WTC11 (cell line): ENCODE results near the gene PRKCZ. TPM values are rescaled to one million over a fixed set of nuclear protein-coding genes. Genes with fewer than 3 reads are reported as not detected.
A peak's percentile ranks its signal among the peaks of the same experiment; 100 is the strongest.

ENCODE experiments used
- ATAC-seq: fragments of 200-7000 bp; cut with Tn5 transposase; 2 replicates; pipeline ENCODE4 v1.10.0; 2021; ENCODE audit warnings: mild to moderate bottlenecking, moderate library complexity
- CTCF ChIA-PET: fragments of 300-600 bp; sonication (Branson Sonifier 250); formaldehyde crosslinking; loops from one replicate; lab custom pipeline; 2021; ENCODE audit warnings: antibody characterized with exemption; lab: Charles Lee
- POLR2A ChIA-PET: fragments of 350-600 bp; sonication (Branson Sonifier 250); formaldehyde crosslinking; loops from one replicate; lab custom pipeline; 2021; ENCODE audit warnings: antibody characterized with exemption; lab: Charles Lee
- DNase-seq: peaks from one replicate; pipeline ENCODE4 v3.0.0; 2021; ENCODE audit warnings: low spot score
- H3K27ac Mint-ChIP-seq: 2 replicates; pipeline ENCODE4 v1.8.0; 2021; ENCODE audit warnings: mixed read lengths
- H3K27me3 Mint-ChIP-seq: 2 replicates; pipeline ENCODE4 v1.8.0; 2021; ENCODE audit warnings: low read depth, mild to moderate bottlenecking, moderate library complexity, mixed read lengths
- H3K36me3 Mint-ChIP-seq: 2 replicates; pipeline ENCODE4 v1.8.0; 2021; ENCODE audit warnings: mixed read lengths
- H3K4me1 Mint-ChIP-seq: 2 replicates; pipeline ENCODE4 v1.8.0; 2022; ENCODE audit warnings: mixed read lengths
- H3K4me3 Mint-ChIP-seq: 2 replicates; pipeline ENCODE4 v1.8.0; 2021; ENCODE audit warnings: mild to moderate bottlenecking, moderate library complexity, mixed read lengths
- H3K9me3 Mint-ChIP-seq: 2 replicates; pipeline ENCODE4 v1.8.0; 2021; ENCODE audit warnings: mixed read lengths
- ATF2 ChIP-seq: sonication (generic); formaldehyde crosslinking; IDR thresholded peaks from 2 replicates; pipeline ENCODE4 v1.8.1; 2022; ENCODE audit warnings: low read depth, missing genetic modification reagents, borderline replicate concordance
- ATF3 ChIP-seq: sonication (generic); formaldehyde crosslinking; conservative IDR thresholded peaks from 2 replicates; pipeline ENCODE4 v1.8.1; 2022; ENCODE audit warnings: mild to moderate bottlenecking, missing genetic modification reagents
- E2F1 ChIP-seq: sonication (generic); formaldehyde crosslinking; IDR thresholded peaks from 2 replicates; pipeline ENCODE4 v1.8.0; 2022; ENCODE audit warnings: mild to moderate bottlenecking, missing genetic modification reagents
- E2F4 ChIP-seq: sonication (generic); formaldehyde crosslinking; IDR thresholded peaks from 2 replicates; pipeline ENCODE4 v1.8.1; 2022; ENCODE audit warnings: low read depth, mild to moderate bottlenecking, moderate library complexity, missing genetic modification reagents, borderline replicate concordance
- ELF4 ChIP-seq: sonication (generic); formaldehyde crosslinking; IDR thresholded peaks from 2 replicates; pipeline ENCODE4 v1.8.1; 2022; ENCODE audit warnings: low read depth, mild to moderate bottlenecking, moderate library complexity, missing genetic modification reagents
- EMX1 ChIP-seq: fragments of 250-450 bp; sonication (Bioruptor Pico); IDR thresholded peaks from 2 replicates; pipeline ENCODE4 v1.8.0; 2021; ENCODE audit warnings: mild to moderate bottlenecking
- ETV6 ChIP-seq: sonication (generic); formaldehyde crosslinking; IDR thresholded peaks from 2 replicates; pipeline ENCODE4 v1.8.1; 2022; ENCODE audit warnings: mild to moderate bottlenecking, missing genetic modification reagents
- GABPB1 ChIP-seq: sonication (generic); formaldehyde crosslinking; IDR thresholded peaks from 2 replicates; pipeline ENCODE4 v1.8.1; 2023; ENCODE audit warnings: mild to moderate bottlenecking, missing genetic modification reagents
- GRHL2 ChIP-seq: fragments of 250-450 bp; sonication (Bioruptor Pico); IDR thresholded peaks from 2 replicates; pipeline ENCODE4 v1.8.0; 2022; ENCODE audit warnings: mild to moderate bottlenecking, moderate library complexity; ENCODE audit not compliant: insufficient replicate concordance, severe bottlenecking
- IRF1 ChIP-seq: sonication (generic); formaldehyde crosslinking; IDR thresholded peaks from 2 replicates; pipeline ENCODE4 v1.8.0; 2023; ENCODE audit warnings: missing genetic modification reagents
- JUN ChIP-seq: sonication (generic); formaldehyde crosslinking; IDR thresholded peaks from 2 replicates; pipeline ENCODE4 v1.8.0; 2023; ENCODE audit warnings: mild to moderate bottlenecking, missing genetic modification reagents
- MLX ChIP-seq: sonication (generic); formaldehyde crosslinking; IDR thresholded peaks from 2 replicates; pipeline ENCODE4 v1.8.1; 2023; ENCODE audit warnings: mild to moderate bottlenecking, missing genetic modification reagents, moderate library complexity
- PRRX2 ChIP-seq: fragments of 250-450 bp; sonication (Bioruptor Pico); IDR thresholded peaks from 2 replicates; pipeline ENCODE4 v1.8.0; 2021; ENCODE audit warnings: mild to moderate bottlenecking
- RELA ChIP-seq: sonication (generic); formaldehyde crosslinking; IDR thresholded peaks from 2 replicates; pipeline ENCODE4 v1.8.1; 2022; ENCODE audit warnings: missing genetic modification reagents, mild to moderate bottlenecking, borderline replicate concordance
- SMAD3 ChIP-seq: sonication (generic); formaldehyde crosslinking; IDR thresholded peaks from 2 replicates; pipeline ENCODE4 v1.8.0; 2022; ENCODE audit warnings: missing genetic modification reagents, mild to moderate bottlenecking, borderline replicate concordance
- SOX15 ChIP-seq: fragments of 250-450 bp; sonication (Bioruptor Pico); IDR thresholded peaks from 2 replicates; pipeline ENCODE4 v1.9.0; 2021; ENCODE audit warnings: mild to moderate bottlenecking
- TEAD4 ChIP-seq: sonication (generic); formaldehyde crosslinking; IDR thresholded peaks from 2 replicates; pipeline ENCODE4 v1.8.0; 2022; ENCODE audit warnings: mild to moderate bottlenecking, missing genetic modification reagents
- ZNF396 ChIP-seq: fragments of 250-450 bp; sonication (Bioruptor Pico); IDR thresholded peaks from 2 replicates; pipeline ENCODE4 v1.8.0; 2021; ENCODE audit warnings: mild to moderate bottlenecking, moderate library complexity, borderline replicate concordance
- ZNF416 ChIP-seq: fragments of 250-450 bp; sonication (Bioruptor Pico); IDR thresholded peaks from 2 replicates; pipeline ENCODE4 v1.9.0; 2021; ENCODE audit warnings: mild to moderate bottlenecking, inconsistent platforms
- ZNF532 ChIP-seq: fragments of 250-450 bp; sonication (Bioruptor Pico); IDR thresholded peaks from 2 replicates; pipeline ENCODE4 v1.9.0; 2021; ENCODE audit warnings: mild to moderate bottlenecking, borderline replicate concordance
- total RNA-seq: library from RNA; stranded (reverse); gene quantifications from 3 replicates; pipeline ENCODE4 v1.2.3, GENCODE V29; 2021

PRKCZ gene
- total RNA-seq, 1 experiment from 2014 or later: 52.5 TPM

GRCh38 chr1:2128189-2128901 is 78.1 kb downstream of the PRKCZ start:
- ATAC-seq: no peak
- ChIA-PET POLR2A (no interaction called here), CTCF (interaction anchor here (0.9 to 1.5 kb wide), 3 partner anchors 12 to 168 kb away, joined by 3 to 4 read pairs (median 3); no protein-coding TSS in a partner anchor)
- Mint-ChIP-seq H3K27ac (no peak overlapping the region), H3K9me3 (peaks cover 4% of the 10 kb centered on the region), H3K27me3 (no peaks in the 10 kb centered on the region), H3K4me3 (no peak overlapping the region), H3K36me3 (0 out of 2 replicates have a peak, but pooled peaks cover 3% of the 10 kb centered on the region), H3K4me1 (peaks cover 23% of the 10 kb centered on the region)
- TF ChIP-seq EMX1 (CRISPR knock-in tag) (no peak), ZNF396 (CRISPR knock-in tag) (no peak), SMAD3 (CRISPR knock-in tag) (no peak), GABPB1 (CRISPR knock-in tag) (no peak), ETV6 (CRISPR knock-in tag) (no peak), ATF3 (CRISPR knock-in tag) (no peak), SOX15 (CRISPR knock-in tag) (no peak)
- DNase-seq: no peak

- POLR2A ChIA-PET: no interaction called here
- H3K36me3 Mint-ChIP-seq: no peaks in the 10 kb centered on the region
- no peak overlapping the region for H3K4me3 Mint-ChIP-seq
- ATAC-seq (no peak), DNase-seq (no peak)
- H3K27ac Mint-ChIP-seq: peak overlapping the region; percentile 89
- CTCF ChIA-PET: interaction anchor here (0.9 to 3.6 kb wide), 3 partner anchors 11 to 85 kb away, joined by 3 to 27 read pairs (median 4); no protein-coding TSS in a partner anchor
- TF ChIP-seq TEAD4 (CRISPR knock-in tag) (no peak), RELA (CRISPR knock-in tag) (no peak), ATF2 (CRISPR knock-in tag) (no peak), ELF4 (no peak), E2F1 (CRISPR knock-in tag) (no peak)
- H3K27me3 Mint-ChIP-seq: no peaks in the 10 kb centered on the region
- H3K9me3 Mint-ChIP-seq: no peaks in the 10 kb centered on the region
- peaks cover 23% of the 10 kb centered on the region for H3K4me1 Mint-ChIP-seq
Measured at GRCh38 chr1:2129256-2129943, 79.2 kb downstream of the PRKCZ start.

GRCh38 chr1:2130156-2130555 is 79.9 kb downstream of the PRKCZ start:
- Mint-ChIP-seq H3K36me3 (no peaks in the 10 kb centered on the region), H3K27me3 (no peaks in the 10 kb centered on the region), H3K4me3 (no peak overlapping the region), H3K9me3 (no peaks in the 10 kb centered on the region), H3K4me1 (peaks cover 20% of the 10 kb centered on the region), H3K27ac (no peak overlapping the region)
- ChIA-PET POLR2A (no interaction called here), CTCF (interaction anchor here (1.0 to 3.6 kb wide), 4 partner anchors 10 to 22 kb away, joined by 4 to 27 read pairs (median 6); no protein-coding TSS in a partner anchor)
- DNase-seq (no peak), ATAC-seq (no peak)
- no peak for TF ChIP-seq IRF1 (CRISPR knock-in tag)
- TF ChIP-seq GRHL2 (CRISPR knock-in tag): no peak
- TF ChIP-seq JUN (CRISPR knock-in tag): no peak
- no peak for TF ChIP-seq MLX (CRISPR knock-in tag)
- no peak for TF ChIP-seq ETV6 (CRISPR knock-in tag)
- TF ChIP-seq ZNF532 (CRISPR knock-in tag): no peak
- TF ChIP-seq E2F4 (CRISPR knock-in tag): no peak
- no peak for TF ChIP-seq ZNF416 (CRISPR knock-in tag)
- no peak for TF ChIP-seq ATF3 (CRISPR knock-in tag)
- no peak for TF ChIP-seq PRRX2 (CRISPR knock-in tag)
